ENCODE data around the gene FAM187B. TPM values are rescaled to one million over a fixed set of nuclear protein-coding genes. Genes with fewer than 3 reads are reported as not detected.

FAM187B gene
- total and polyA plus RNA-seq, 3 donors from 2014 or later: 18.4 to 105 (median 79.2) TPM

GRCh38 chr19:35266520-35267352, 38.2 kb upstream of the FAM187B start:
- Histone ChIP-seq H3K9me3 (no peaks in the 10 kb centered on the region), H3K4me1 (peaks cover 38% of the 10 kb centered on the region), H3K27me3 (no peaks in the 10 kb centered on the region), H3K4me3 (peak overlapping the region; percentile 82), H3K36me3 (ENCODE audit: low read depth, missing control alignments) (no peaks in the 10 kb centered on the region), H3K27ac (peak overlapping the region; percentile 68 to 98)
- intact Hi-C loops (cut with DNase I; ENCODE audit: low total_unique reads): no loop called here
- 30 to 34% methylated on average over 6 to 28 of the region's 39 CpGs for WGBS, 2 donors
- DNase-seq: no peak
- TF ChIP-seq, protein P1, sequence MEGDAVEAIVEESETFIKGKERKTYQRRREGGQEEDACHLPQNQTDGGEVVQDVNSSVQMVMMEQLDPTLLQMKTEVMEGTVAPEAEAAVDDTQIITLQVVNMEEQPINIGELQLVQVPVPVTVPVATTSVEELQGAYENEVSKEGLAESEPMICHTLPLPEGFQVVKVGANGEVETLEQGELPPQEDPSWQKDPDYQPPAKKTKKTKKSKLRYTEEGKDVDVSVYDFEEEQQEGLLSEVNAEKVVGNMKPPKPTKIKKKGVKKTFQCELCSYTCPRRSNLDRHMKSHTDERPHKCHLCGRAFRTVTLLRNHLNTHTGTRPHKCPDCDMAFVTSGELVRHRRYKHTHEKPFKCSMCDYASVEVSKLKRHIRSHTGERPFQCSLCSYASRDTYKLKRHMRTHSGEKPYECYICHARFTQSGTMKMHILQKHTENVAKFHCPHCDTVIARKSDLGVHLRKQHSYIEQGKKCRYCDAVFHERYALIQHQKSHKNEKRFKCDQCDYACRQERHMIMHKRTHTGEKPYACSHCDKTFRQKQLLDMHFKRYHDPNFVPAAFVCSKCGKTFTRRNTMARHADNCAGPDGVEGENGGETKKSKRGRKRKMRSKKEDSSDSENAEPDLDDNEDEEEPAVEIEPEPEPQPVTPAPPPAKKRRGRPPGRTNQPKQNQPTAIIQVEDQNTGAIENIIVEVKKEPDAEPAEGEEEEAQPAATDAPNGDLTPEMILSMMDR (IDR thresholded peaks at IDR 0.05): no peak
- no peak for TF ChIP-seq POLR2A (IDR thresholded peaks at IDR 0.05)

DNA sequence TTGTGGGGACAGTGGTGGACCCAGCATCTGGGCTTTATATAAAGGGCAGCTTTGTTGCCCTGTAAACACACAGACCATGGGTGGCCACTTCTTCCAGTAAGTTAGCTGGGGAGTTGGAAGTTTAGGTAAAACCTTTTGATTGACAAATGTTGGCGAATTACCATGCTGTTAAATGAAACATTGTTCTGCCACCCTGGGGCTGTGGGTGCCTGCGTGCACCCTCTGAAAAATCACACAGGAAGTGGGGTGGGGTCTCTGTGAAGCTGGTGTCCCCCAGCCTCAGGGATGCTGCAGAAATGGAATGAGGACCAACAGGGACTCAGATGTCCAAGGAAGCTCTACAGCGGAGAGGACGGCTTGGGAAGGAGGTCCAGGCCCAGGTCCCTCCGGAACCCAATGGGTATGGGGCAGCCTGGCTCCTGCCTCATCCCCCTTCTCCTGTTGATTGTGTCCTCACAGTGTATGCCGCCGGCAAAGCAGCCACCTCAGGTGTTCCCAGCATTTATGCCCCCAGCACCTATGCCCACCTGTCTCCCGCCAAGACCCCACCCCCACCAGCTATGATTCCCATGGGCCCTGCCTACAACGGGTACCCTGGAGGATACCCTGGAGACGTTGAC, 37.5 kb upstream of the FAM187B start:
- intact Hi-C loops (cut with DNase I; ENCODE audit: low total_unique reads): no loop called here
- H3K36me3 ChIP-seq (ENCODE audit: low read depth, missing control alignments): no peaks in the 10 kb centered on the region
- no peak for TF ChIP-seq POLR2A (IDR thresholded peaks at IDR 0.05)
- TF ChIP-seq, protein P1 (IDR thresholded peaks at IDR 0.05): no peak
- 45 to 71% methylated on average over 4 to 10 of the region's 10 CpGs for WGBS, 2 donors
- no peaks in the 10 kb centered on the region for H3K9me3 ChIP-seq
- H3K4me3 ChIP-seq: no peak overlapping the region
- H3K27me3 ChIP-seq: no peaks in the 10 kb centered on the region
- peaks cover 39% of the 10 kb centered on the region for H3K4me1 ChIP-seq
- DNase-seq: peak; percentile 14
- H3K27ac ChIP-seq: peak overlapping the region; percentile 68 to 98

GRCh38 chr19:35265126-35265899, 36.8 kb upstream of the FAM187B start:
- DNase-seq: peak; percentile 16
- H3K4me3 ChIP-seq: no peak overlapping the region
- intact Hi-C loops (cut with DNase I; ENCODE audit: low total_unique reads): no loop called here
- H3K9me3 ChIP-seq: no peaks in the 10 kb centered on the region
- H3K4me1 ChIP-seq: peaks cover 39% of the 10 kb centered on the region
- H3K27ac ChIP-seq: peak overlapping the region in 1 of 2 donors; percentile 98
- no peaks in the 10 kb centered on the region for H3K27me3 ChIP-seq
- WGBS, 2 donors: 36 to 44% methylated on average over 6 of the region's 6 CpGs
- no peaks in the 10 kb centered on the region for H3K36me3 ChIP-seq (ENCODE audit: low read depth, missing control alignments)
- TF ChIP-seq, protein P1 (IDR thresholded peaks at IDR 0.05): no peak
- TF ChIP-seq POLR2A (IDR thresholded peaks at IDR 0.05): no peak

GRCh38 chr19:35264268-35265125, 36.0 kb upstream of the FAM187B start:
- TF ChIP-seq, protein P1 (IDR thresholded peaks at IDR 0.05): no peak
- no peak for TF ChIP-seq POLR2A (IDR thresholded peaks at IDR 0.05)
- Histone ChIP-seq H3K4me1 (peaks cover 33% of the 10 kb centered on the region), H3K36me3 (ENCODE audit: low read depth, missing control alignments) (no peaks in the 10 kb centered on the region), H3K27ac (peak overlapping the region in 1 of 2 donors; percentile 98), H3K4me3 (no peak overlapping the region), H3K9me3 (no peaks in the 10 kb centered on the region), H3K27me3 (no peaks in the 10 kb centered on the region)
- DNase-seq: peak; percentile 10
- intact Hi-C loops (cut with DNase I; ENCODE audit: low total_unique reads): no loop called here
- 73 to 83% methylated on average over 7 of the region's 7 CpGs for WGBS, 2 donors
